ENCODE results near the gene ERICH3.
"Not testable (repeated sequence)": the region's sequence is repeated elsewhere in the genome, so short reads cannot be mapped to it uniquely, and the experiment has no call there.

The ERICH3 gene

DNA sequence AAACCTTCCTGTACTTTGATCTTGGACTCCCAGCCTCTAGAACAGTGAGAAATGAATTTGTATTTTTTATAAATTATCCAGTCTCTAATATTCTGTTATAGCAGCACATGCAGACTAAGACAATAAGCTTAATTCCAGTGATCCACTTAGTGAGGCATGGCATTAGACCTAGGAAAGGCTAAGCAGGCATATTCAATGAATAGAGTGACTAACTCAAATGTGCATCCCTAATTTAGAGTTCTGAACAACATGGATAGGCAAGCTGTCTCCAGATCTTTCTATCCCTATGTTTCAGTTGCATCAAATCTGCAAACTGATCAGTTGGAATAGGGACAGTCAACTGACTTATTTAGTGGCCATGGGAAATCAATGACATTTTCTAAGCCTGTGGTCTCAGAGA is 4.3 kb upstream of the ERICH3 start:
- H3K9me3 ChIP-seq (ENCODE audit: severe bottlenecking) = peaks cover 2% of the 10 kb centered on the region

DNA sequence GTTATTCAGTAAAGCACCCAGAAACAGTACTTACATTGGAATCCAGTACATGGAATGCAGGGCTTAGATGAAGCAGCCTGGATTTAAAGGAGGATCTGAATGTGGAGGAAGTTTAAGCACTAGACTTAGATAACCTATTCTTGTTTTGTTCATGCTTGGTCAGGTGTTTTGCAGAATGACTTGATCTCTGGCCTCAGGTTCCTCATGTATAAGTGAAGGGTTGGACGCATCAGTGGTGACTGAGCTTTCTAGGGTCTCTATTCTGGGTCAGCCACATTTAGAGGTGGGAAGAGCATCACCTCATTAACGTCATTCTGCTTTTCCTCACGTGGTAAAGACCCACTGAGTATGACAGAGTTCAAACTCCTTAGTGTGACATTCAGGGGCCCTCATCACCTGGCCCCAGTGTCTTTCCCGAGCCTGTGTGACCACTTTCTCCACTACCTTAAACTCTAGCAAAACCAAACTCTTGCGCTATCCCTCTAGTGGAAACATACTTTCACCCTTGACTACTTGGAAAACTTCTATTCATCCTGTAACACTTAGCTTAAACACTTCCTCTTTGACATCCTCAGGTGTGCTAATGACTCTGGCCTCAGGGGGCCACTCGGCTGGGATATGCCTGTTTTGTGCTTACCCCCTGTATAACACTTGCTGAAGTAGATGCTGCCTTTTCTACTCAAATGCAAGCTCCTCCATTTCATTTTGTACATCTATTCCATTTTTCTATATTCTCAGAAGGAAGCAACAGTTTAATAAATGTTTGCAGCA is 871 bp upstream of the ERICH3 start:
- Histone ChIP-seq H3K36me3 (no peaks in the 10 kb centered on the region), H3K9me3 (ENCODE audit: severe bottlenecking) (peaks cover 3% of the 10 kb centered on the region), H3K27ac (no peak overlapping the region), H3K27me3 (ENCODE audit: insufficient read depth, low read depth, severe bottlenecking) (no peaks in the 10 kb centered on the region), H3K4me3 (ENCODE audit: low read depth, low read length) (no peak overlapping the region)
- no peak for DNase-seq
- TF ChIP-seq, protein P1, sequence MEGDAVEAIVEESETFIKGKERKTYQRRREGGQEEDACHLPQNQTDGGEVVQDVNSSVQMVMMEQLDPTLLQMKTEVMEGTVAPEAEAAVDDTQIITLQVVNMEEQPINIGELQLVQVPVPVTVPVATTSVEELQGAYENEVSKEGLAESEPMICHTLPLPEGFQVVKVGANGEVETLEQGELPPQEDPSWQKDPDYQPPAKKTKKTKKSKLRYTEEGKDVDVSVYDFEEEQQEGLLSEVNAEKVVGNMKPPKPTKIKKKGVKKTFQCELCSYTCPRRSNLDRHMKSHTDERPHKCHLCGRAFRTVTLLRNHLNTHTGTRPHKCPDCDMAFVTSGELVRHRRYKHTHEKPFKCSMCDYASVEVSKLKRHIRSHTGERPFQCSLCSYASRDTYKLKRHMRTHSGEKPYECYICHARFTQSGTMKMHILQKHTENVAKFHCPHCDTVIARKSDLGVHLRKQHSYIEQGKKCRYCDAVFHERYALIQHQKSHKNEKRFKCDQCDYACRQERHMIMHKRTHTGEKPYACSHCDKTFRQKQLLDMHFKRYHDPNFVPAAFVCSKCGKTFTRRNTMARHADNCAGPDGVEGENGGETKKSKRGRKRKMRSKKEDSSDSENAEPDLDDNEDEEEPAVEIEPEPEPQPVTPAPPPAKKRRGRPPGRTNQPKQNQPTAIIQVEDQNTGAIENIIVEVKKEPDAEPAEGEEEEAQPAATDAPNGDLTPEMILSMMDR (IDR thresholded peaks at IDR 0.05; ENCODE audit: low read depth, low read length) = no peak

More for the DNA sequence above, 4.3 kb upstream of the ERICH3 start:
- no peaks in the 10 kb centered on the region for H3K27me3 ChIP-seq (ENCODE audit: insufficient read depth, low read depth, severe bottlenecking)
- no peak overlapping the region for H3K27ac ChIP-seq
- TF ChIP-seq, protein P1 (IDR thresholded peaks at IDR 0.05; ENCODE audit: low read depth, low read length) = no peak
- no peak overlapping the region for H3K4me3 ChIP-seq (ENCODE audit: low read depth, low read length)
- no peak for DNase-seq
- no peaks in the 10 kb centered on the region for H3K36me3 ChIP-seq

DNA sequence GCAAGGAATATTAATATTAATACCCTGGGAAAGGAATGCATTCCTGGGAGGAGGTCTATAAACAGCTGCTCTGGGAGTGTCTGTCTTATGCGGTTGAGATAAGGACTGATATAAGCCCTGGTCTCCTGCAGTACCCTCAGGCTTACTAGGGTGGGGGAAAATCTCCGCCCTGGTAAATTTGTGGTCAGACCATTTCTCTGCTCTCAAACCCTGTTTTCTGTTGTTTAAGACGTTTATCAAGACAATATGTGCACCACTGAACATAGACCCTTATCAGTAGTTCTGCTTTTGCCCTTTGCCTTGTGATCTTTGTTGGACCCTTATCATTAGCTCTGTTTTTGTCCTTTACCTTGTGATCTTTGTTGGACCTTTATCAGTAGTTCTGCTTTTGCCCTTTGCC is 2.7 kb downstream of the ERICH3 start:
- H3K27me3 ChIP-seq (ENCODE audit: insufficient read depth, low read depth, severe bottlenecking); H3K27ac ChIP-seq; H3K4me3 ChIP-seq (ENCODE audit: low read depth, low read length); DNase-seq; H3K36me3 ChIP-seq; H3K9me3 ChIP-seq (ENCODE audit: severe bottlenecking): not testable (repeated sequence)

DNA sequence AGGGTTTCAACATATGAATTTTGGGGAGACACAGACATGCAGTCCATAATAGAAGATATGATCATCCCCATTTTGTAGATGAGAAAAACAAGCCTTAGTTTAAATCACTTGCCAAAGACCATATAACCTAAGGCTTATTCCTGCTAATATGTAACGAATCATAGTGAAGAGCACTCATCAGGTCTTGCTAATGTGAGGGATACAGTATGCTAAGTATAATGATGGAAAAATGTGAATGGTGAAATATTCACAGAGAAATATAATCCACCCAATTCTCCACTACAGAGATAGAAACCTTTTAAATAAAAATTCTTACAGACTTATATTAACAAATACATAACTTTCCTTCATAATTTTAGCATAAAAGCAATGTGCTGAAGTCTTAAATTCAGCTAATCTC is 18.9 kb downstream of the ERICH3 start:
- no peak overlapping the region for H3K27ac ChIP-seq
- H3K4me3 ChIP-seq (ENCODE audit: low read depth, low read length) = no peak overlapping the region
- no peaks in the 10 kb centered on the region for H3K36me3 ChIP-seq
- no peaks in the 10 kb centered on the region for H3K9me3 ChIP-seq (ENCODE audit: severe bottlenecking)
- TF ChIP-seq, protein P1 (IDR thresholded peaks at IDR 0.05; ENCODE audit: low read depth, low read length) = no peak
- no peaks in the 10 kb centered on the region for H3K27me3 ChIP-seq (ENCODE audit: insufficient read depth, low read depth, severe bottlenecking)
- DNase-seq = no peak

DNA sequence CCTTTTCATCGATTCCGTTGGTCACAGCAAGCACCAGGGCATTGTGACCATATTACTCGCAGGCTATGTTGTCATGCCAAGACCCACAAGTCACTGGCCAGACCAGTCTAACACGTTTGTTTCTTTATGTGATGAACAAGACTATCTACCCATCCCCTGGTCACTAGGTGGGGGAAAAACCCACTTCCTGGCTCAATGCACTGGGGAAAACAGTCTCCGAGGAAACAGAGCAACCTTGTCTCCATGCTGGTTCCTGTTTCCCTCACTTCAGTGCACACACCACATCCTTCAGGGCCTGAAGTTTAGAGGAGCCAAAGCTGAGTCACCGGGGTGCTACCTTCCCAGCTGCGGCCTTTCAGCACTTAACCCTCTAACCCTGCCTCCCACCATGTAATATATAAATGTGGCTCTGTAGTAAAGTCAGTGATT is 20.9 kb downstream of the ERICH3 start:
- Histone ChIP-seq H3K36me3 (no peaks in the 10 kb centered on the region), H3K4me3 (ENCODE audit: low read depth, low read length) (no peak overlapping the region), H3K9me3 (ENCODE audit: severe bottlenecking) (no peaks in the 10 kb centered on the region), H3K27ac (no peak overlapping the region), H3K27me3 (ENCODE audit: insufficient read depth, low read depth, severe bottlenecking) (no peaks in the 10 kb centered on the region)
- no peak for DNase-seq
- TF ChIP-seq, protein P1 (IDR thresholded peaks at IDR 0.05; ENCODE audit: low read depth, low read length) = no peak

DNA sequence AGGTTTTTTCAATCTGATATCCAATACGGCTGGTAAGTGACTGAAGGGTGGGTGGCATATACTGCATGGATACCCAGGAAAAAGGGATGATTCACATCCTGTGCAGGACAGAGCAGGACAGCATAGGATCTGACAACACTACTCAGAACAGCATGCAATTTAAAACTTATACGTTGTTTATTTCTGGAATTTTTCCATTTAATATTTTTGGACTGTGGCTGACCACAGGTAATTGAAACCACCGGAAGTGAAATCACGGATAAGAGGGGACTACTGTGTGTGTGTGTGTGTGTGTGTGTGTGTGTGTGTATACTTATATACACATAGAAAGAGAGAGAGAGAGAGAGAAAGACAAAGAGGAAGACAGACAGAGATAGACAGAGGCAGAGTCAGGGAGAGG is 23.0 kb downstream of the ERICH3 start:
- Histone ChIP-seq H3K36me3 (no peaks in the 10 kb centered on the region), H3K27ac (no peak overlapping the region), H3K9me3 (ENCODE audit: severe bottlenecking) (no peaks in the 10 kb centered on the region), H3K27me3 (ENCODE audit: insufficient read depth, low read depth, severe bottlenecking) (no peaks in the 10 kb centered on the region), H3K4me3 (ENCODE audit: low read depth, low read length) (no peak overlapping the region)
- DNase-seq = no peak
- TF ChIP-seq, protein P1 (IDR thresholded peaks at IDR 0.05; ENCODE audit: low read depth, low read length) = no peak
